Right lobe of liver (tissue), 4 donors: Measurements from ENCODE around the gene PCLO.

Experiments used
- POLR2A ChIP-seq: fragments of 450-650 bp; IDR thresholded peaks from one replicate; pipeline ENCODE4 v1.6.1; 2017; ENCODE audit warnings: antibody characterized with exemption, mild to moderate bottlenecking
- TF ChIP-seq, protein P1 (sequence below), 4 donors: fragments of 200-600 bp in 3 of 4; fragments of 450-650 bp in 1 of 4; IDR thresholded peaks; one replicate each; pipeline versions ENCODE4 v1.5.1 to v1.8.0; 2016 to 2022; ENCODE audit warnings: antibody characterized with exemption in 4 of 4, mild to moderate bottlenecking in 2 of 4
- donor health status: DM: no; HTN: no; CAD: no.
- donor health status: DM: no; HTN: no; CAD: no.
- donor health status: DM: no; HTN: yes; CAD: no.

DNA sequence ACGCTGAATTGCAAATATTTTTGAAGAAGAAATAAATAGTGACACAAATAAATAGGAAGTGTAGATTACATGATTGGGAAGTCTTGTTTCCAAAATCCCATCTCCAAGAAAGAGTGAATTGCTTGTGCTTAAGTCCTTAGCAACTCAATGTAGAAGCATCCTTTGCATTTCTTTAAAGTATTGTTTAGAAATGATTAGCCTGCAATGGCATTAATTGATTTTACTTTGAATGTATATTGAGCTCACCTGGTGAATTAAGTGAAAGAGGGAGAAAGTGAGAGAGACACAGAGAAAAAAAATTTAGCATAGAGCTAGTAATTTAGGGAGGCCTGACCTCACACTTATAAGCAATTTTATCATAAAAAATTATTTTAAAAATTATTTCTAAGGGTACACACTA, 49.0 kb upstream of the PCLO start:
- TF ChIP-seq, protein P1, sequence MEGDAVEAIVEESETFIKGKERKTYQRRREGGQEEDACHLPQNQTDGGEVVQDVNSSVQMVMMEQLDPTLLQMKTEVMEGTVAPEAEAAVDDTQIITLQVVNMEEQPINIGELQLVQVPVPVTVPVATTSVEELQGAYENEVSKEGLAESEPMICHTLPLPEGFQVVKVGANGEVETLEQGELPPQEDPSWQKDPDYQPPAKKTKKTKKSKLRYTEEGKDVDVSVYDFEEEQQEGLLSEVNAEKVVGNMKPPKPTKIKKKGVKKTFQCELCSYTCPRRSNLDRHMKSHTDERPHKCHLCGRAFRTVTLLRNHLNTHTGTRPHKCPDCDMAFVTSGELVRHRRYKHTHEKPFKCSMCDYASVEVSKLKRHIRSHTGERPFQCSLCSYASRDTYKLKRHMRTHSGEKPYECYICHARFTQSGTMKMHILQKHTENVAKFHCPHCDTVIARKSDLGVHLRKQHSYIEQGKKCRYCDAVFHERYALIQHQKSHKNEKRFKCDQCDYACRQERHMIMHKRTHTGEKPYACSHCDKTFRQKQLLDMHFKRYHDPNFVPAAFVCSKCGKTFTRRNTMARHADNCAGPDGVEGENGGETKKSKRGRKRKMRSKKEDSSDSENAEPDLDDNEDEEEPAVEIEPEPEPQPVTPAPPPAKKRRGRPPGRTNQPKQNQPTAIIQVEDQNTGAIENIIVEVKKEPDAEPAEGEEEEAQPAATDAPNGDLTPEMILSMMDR (IDR thresholded peaks at IDR 0.05) = no peak
- no peak for TF ChIP-seq POLR2A
